Measurements from ENCODE around the gene SAG. TPM values are rescaled to one million over a fixed set of nuclear protein-coding genes. Genes with fewer than 3 reads are reported as not detected.
A peak's percentile ranks its signal among the peaks of the same experiment; 100 is the strongest.

Gene SAG
- total and polyA plus RNA-seq, 2 of the 13 experiments (the other 11 are each of a cell fraction or from before 2014, with no cell fraction given), result not detected

- 0 out of 2 replicates have a peak, but pooled peaks have one; percentile 14 for TF ChIP-seq PRMT3 (CRISPR knock-in tag; IDR thresholded peaks at IDR 0.05; ENCODE audit: borderline replicate concordance, low read depth)
- TF ChIP-seq CREM (IDR thresholded peaks at IDR 0.05), result 0 out of 2 replicates have a peak, but pooled peaks have one; percentile 53
- no peak for TF ChIP-seq CREM (CRISPR knock-in tag; IDR thresholded peaks at IDR 0.05)
- peak; percentile 69; the same call in 1 of the 2 replicates for TF ChIP-seq ZNF607 (CRISPR knock-in tag; IDR thresholded peaks at IDR 0.05; ENCODE audit: borderline replicate concordance)
- no peak for TF ChIP-seq PAWR (CRISPR knock-in tag; IDR thresholded peaks at IDR 0.05; ENCODE audit: borderline replicate concordance)
- no peak for TF ChIP-seq SATB2 (CRISPR knock-in tag; IDR thresholded peaks at IDR 0.05)
- TF ChIP-seq NFYC (CRISPR knock-in tag; IDR thresholded peaks at IDR 0.05), result no peak
- TF ChIP-seq ZNF276 (CRISPR knock-in tag; IDR thresholded peaks at IDR 0.05; ENCODE audit: low read depth), result no peak
- TF ChIP-seq SOX13 (IDR thresholded peaks at IDR 0.05), result no peak
- peak in 1 of 2 experiments; percentile 46; a peak in 1 of 4 replicates for TF ChIP-seq SOX13 (CRISPR knock-in tag; conservative IDR thresholded peaks at IDR 0.05 in 1 of 2, IDR thresholded peaks at IDR 0.05 in 1 of 2)
- 0 out of 2 replicates have a peak, but pooled peaks have one; percentile 1 for TF ChIP-seq CEBPG (CRISPR knock-in tag; IDR thresholded peaks at IDR 0.05)
- TF ChIP-seq ZEB1 (IDR thresholded peaks at IDR 0.05; ENCODE audit: insufficient replicate concordance, low read depth), result no peak
- TF ChIP-seq ZMYM2 (CRISPR knock-in tag; IDR thresholded peaks at IDR 0.05), result no peak
- TF ChIP-seq ZNF574 (CRISPR knock-in tag; IDR thresholded peaks at IDR 0.05), result peak; percentile 47; the same call in 1 of the 2 replicates
- peak; percentile 36; the same call in 1 of the 2 replicates for TF ChIP-seq HOXA5 (CRISPR knock-in tag; IDR thresholded peaks at IDR 0.05)
- TF ChIP-seq RORA (CRISPR knock-in tag; IDR thresholded peaks at IDR 0.05), result no peak
- peak; percentile 55; the same call in 1 of the 2 replicates for TF ChIP-seq ZNF891 (CRISPR knock-in tag; IDR thresholded peaks at IDR 0.05)
- TF ChIP-seq, protein P1, sequence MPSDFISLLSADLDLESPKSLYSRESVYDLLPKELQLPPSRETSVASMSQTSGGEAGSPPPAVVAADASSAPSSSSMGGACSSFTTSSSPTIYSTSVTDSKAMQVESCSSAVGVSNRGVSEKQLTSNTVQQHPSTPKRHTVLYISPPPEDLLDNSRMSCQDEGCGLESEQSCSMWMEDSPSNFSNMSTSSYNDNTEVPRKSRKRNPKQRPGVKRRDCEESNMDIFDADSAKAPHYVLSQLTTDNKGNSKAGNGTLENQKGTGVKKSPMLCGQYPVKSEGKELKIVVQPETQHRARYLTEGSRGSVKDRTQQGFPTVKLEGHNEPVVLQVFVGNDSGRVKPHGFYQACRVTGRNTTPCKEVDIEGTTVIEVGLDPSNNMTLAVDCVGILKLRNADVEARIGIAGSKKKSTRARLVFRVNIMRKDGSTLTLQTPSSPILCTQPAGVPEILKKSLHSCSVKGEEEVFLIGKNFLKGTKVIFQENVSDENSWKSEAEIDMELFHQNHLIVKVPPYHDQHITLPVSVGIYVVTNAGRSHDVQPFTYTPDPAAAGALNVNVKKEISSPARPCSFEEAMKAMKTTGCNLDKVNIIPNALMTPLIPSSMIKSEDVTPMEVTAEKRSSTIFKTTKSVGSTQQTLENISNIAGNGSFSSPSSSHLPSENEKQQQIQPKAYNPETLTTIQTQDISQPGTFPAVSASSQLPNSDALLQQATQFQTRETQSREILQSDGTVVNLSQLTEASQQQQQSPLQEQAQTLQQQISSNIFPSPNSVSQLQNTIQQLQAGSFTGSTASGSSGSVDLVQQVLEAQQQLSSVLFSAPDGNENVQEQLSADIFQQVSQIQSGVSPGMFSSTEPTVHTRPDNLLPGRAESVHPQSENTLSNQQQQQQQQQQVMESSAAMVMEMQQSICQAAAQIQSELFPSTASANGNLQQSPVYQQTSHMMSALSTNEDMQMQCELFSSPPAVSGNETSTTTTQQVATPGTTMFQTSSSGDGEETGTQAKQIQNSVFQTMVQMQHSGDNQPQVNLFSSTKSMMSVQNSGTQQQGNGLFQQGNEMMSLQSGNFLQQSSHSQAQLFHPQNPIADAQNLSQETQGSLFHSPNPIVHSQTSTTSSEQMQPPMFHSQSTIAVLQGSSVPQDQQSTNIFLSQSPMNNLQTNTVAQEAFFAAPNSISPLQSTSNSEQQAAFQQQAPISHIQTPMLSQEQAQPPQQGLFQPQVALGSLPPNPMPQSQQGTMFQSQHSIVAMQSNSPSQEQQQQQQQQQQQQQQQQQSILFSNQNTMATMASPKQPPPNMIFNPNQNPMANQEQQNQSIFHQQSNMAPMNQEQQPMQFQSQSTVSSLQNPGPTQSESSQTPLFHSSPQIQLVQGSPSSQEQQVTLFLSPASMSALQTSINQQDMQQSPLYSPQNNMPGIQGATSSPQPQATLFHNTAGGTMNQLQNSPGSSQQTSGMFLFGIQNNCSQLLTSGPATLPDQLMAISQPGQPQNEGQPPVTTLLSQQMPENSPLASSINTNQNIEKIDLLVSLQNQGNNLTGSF (CRISPR knock-in tag; IDR thresholded peaks at IDR 0.05), result no peak
- TF ChIP-seq HDAC2 (CRISPR knock-in tag; IDR thresholded peaks at IDR 0.05), result no peak; the same call in 1 of the 2 replicates
- TF ChIP-seq POLR2G (IDR thresholded peaks at IDR 0.05; ENCODE audit: low read depth, low read length), result peak; percentile 63
- TF ChIP-seq SALL1 (CRISPR knock-in tag; IDR thresholded peaks at IDR 0.05), result peak; percentile 50
Measured at GRCh38 chr2:233353769-233354499, 46.3 kb downstream of the SAG start, which contains the start of gene DGKD (continued).
